Gastroesophageal sphincter (tissue), 3 donors: ENCODE data around the gene ZNF385D.

Source experiments
- CTCF ChIP-seq, 4 experiments: fragments of 200-600 bp in 2 of 4; fragments of 450-650 bp in 2 of 4; sonication (generic) in 1 of 4; IDR thresholded peaks; one replicate each; pipeline ENCODE4 v1.5.1; 2017 to 2019; ENCODE audit warnings: antibody characterized with exemption in 4 of 4, mild to moderate bottlenecking in 2 of 4, moderate library complexity in 2 of 4
- POLR2A ChIP-seq, 2 donors: fragments of 450-650 bp; IDR thresholded peaks; one replicate each; pipeline ENCODE4 v1.6.1; 2017; ENCODE audit warnings: antibody characterized with exemption in 2 of 2, mild to moderate bottlenecking in 2 of 2, moderate library complexity in 1 of 2
- POLR2AphosphoS5 ChIP-seq: sonication (generic); formaldehyde crosslinking; IDR thresholded peaks from one replicate; pipeline ENCODE4 v1.6.1; 2017; ENCODE audit warnings: antibody characterized with exemption

GRCh38 chr3:21792176-21792575, 41.2 kb upstream of the ZNF385D start:
- TF ChIP-seq CTCF (IDR thresholded peaks at IDR 0.05) (no peak), POLR2AphosphoS5 (no peak), POLR2A (IDR thresholded peaks at IDR 0.05) (no peak)
